ENCODE data around the gene EFHC1.

EFHC1 gene

GRCh38 chr6:52551483-52552277 is 131.5 kb downstream of the EFHC1 start:
- no peaks in the 10 kb centered on the region for H3K9me3 ChIP-seq (ENCODE audit: control insufficient read depth in 1 of 2, low read length in 2 of 2)
- no peaks in the 10 kb centered on the region for H3K36me3 ChIP-seq (ENCODE audit: control insufficient read depth in 1 of 2, insufficient read depth in 2 of 2, low read length in 2 of 2)
- H3K27ac ChIP-seq (ENCODE audit: low read length), result peak overlapping the region; percentile 13
- peak overlapping the region; percentile 2 to 40 for H3K4me3 ChIP-seq (ENCODE audit: low read depth in 1 of 2, low read length in 2 of 2)
- H3K4me1 ChIP-seq (ENCODE audit: control insufficient read depth in 1 of 2, insufficient read depth in 2 of 2, low read length in 2 of 2), result peaks cover 48 to 63% of the 10 kb centered on the region in 2 donors
- no peaks in the 10 kb centered on the region for H3K27me3 ChIP-seq (ENCODE audit: low read depth, low read length)

- Histone ChIP-seq H3K4me1 (ENCODE audit: control insufficient read depth in 1 of 2, insufficient read depth in 2 of 2, low read length in 2 of 2) (peaks cover 42 to 62% of the 10 kb centered on the region in 2 donors), H3K9me3 (ENCODE audit: control insufficient read depth in 1 of 2, low read length in 2 of 2) (no peaks in the 10 kb centered on the region), H3K36me3 (ENCODE audit: control insufficient read depth in 1 of 2, insufficient read depth in 2 of 2, low read length in 2 of 2) (no peaks in the 10 kb centered on the region), H3K27me3 (ENCODE audit: low read depth, low read length) (no peaks in the 10 kb centered on the region), H3K4me3 (ENCODE audit: low read depth in 1 of 2, low read length in 2 of 2) (peak overlapping the region; percentile 2 to 40), H3K27ac (ENCODE audit: low read length) (peak overlapping the region; percentile 13)
These were observed 132.1 kb downstream of the EFHC1 start for GRCh38 chr6:52552278-52552643.

DNA sequence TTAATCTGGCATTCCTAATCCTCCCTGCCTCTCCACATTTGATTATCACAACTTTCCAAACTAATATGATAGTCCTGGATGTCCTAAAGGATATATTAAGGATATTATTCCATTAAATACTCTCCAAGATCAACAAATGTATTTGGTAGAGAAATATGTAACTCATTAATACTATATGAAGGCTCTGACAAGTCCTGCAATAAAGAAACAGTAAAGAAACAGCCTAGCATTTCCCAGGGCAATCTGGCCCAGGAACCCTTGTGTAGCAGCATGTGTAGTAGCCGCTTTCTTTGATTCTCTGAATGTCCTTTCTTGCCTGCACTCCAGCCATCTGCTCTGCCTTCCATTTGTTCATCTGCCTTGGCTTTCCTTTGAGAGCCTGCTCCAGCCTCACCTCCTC is 133.0 kb downstream of the EFHC1 start:
- H3K4me1 ChIP-seq (ENCODE audit: control insufficient read depth in 1 of 2, insufficient read depth in 2 of 2, low read length in 2 of 2), result peaks cover 39 to 62% of the 10 kb centered on the region in 2 donors
- no peak overlapping the region for H3K4me3 ChIP-seq (ENCODE audit: low read depth in 1 of 2, low read length in 2 of 2)
- no peaks in the 10 kb centered on the region for H3K27me3 ChIP-seq (ENCODE audit: low read depth, low read length)
- no peaks in the 10 kb centered on the region for H3K9me3 ChIP-seq (ENCODE audit: control insufficient read depth in 1 of 2, low read length in 2 of 2)
- H3K36me3 ChIP-seq (ENCODE audit: control insufficient read depth in 1 of 2, insufficient read depth in 2 of 2, low read length in 2 of 2), result no peaks in the 10 kb centered on the region
- no peak overlapping the region for H3K27ac ChIP-seq (ENCODE audit: low read length)

DNA sequence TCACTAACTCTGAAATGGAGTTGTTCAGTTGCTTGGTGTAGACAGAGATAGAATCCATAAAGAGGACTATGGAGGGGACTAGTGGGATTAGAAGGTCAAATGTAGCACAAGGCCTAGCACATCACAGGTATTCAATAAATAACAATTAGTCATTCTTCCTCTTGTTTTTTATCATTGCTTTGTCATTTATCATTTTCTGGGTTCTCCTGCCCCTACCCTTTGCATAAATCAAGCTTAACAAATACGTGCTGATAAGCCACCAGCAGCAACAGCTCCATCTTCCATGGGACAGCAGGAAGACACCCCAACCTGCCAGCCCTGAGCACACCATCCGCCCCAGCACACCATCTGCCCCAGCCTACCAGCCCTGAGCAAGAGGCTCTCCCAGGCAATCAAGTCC is 133.6 kb downstream of the EFHC1 start:
- H3K27me3 ChIP-seq (ENCODE audit: low read depth, low read length), result no peaks in the 10 kb centered on the region
- no peak overlapping the region for H3K27ac ChIP-seq (ENCODE audit: low read length)
- H3K9me3 ChIP-seq (ENCODE audit: control insufficient read depth in 1 of 2, low read length in 2 of 2), result no peaks in the 10 kb centered on the region
- peaks cover 34 to 62% of the 10 kb centered on the region in 2 donors for H3K4me1 ChIP-seq (ENCODE audit: control insufficient read depth in 1 of 2, insufficient read depth in 2 of 2, low read length in 2 of 2)
- no peaks in the 10 kb centered on the region for H3K36me3 ChIP-seq (ENCODE audit: control insufficient read depth in 1 of 2, insufficient read depth in 2 of 2, low read length in 2 of 2)
- no peak overlapping the region for H3K4me3 ChIP-seq (ENCODE audit: low read depth in 1 of 2, low read length in 2 of 2)

GRCh38 chr6:52554684-52555280 is 134.6 kb downstream of the EFHC1 start:
- Histone ChIP-seq H3K9me3 (ENCODE audit: control insufficient read depth in 1 of 2, low read length in 2 of 2) (no peaks in the 10 kb centered on the region), H3K4me1 (ENCODE audit: control insufficient read depth in 1 of 2, insufficient read depth in 2 of 2, low read length in 2 of 2) (peaks cover 32 to 65% of the 10 kb centered on the region in 2 donors)

GRCh38 chr6:52555518-52556233 is 135.5 kb downstream of the EFHC1 start:
- H3K27me3 ChIP-seq (ENCODE audit: low read depth, low read length), result no peaks in the 10 kb centered on the region
- H3K27ac ChIP-seq (ENCODE audit: low read length), result peak overlapping the region; percentile 28
- no peaks in the 10 kb centered on the region for H3K36me3 ChIP-seq (ENCODE audit: control insufficient read depth in 1 of 2, insufficient read depth in 2 of 2, low read length in 2 of 2)
- H3K9me3 ChIP-seq (ENCODE audit: control insufficient read depth in 1 of 2, low read length in 2 of 2), result no peaks in the 10 kb centered on the region
- H3K4me1 ChIP-seq (ENCODE audit: control insufficient read depth in 1 of 2, insufficient read depth in 2 of 2, low read length in 2 of 2), result peaks cover 30 to 62% of the 10 kb centered on the region in 2 donors
- no peak overlapping the region for H3K4me3 ChIP-seq (ENCODE audit: low read depth in 1 of 2, low read length in 2 of 2)

More at GRCh38 chr6:52554684-52555280, 134.6 kb downstream of the EFHC1 start:
- no peak overlapping the region for H3K4me3 ChIP-seq (ENCODE audit: low read depth in 1 of 2, low read length in 2 of 2)
- H3K36me3 ChIP-seq (ENCODE audit: control insufficient read depth in 1 of 2, insufficient read depth in 2 of 2, low read length in 2 of 2), result no peaks in the 10 kb centered on the region
- H3K27me3 ChIP-seq (ENCODE audit: low read depth, low read length), result no peaks in the 10 kb centered on the region
- no peak overlapping the region for H3K27ac ChIP-seq (ENCODE audit: low read length)

- Histone ChIP-seq H3K27ac (ENCODE audit: low read length) (peak overlapping the region; percentile 28), H3K4me1 (ENCODE audit: control insufficient read depth in 1 of 2, insufficient read depth in 2 of 2, low read length in 2 of 2) (peaks cover 10 to 47% of the 10 kb centered on the region in 2 donors), H3K27me3 (ENCODE audit: low read depth, low read length) (no peaks in the 10 kb centered on the region), H3K9me3 (ENCODE audit: control insufficient read depth in 1 of 2, low read length in 2 of 2) (no peaks in the 10 kb centered on the region), H3K36me3 (ENCODE audit: control insufficient read depth in 1 of 2, insufficient read depth in 2 of 2, low read length in 2 of 2) (no peaks in the 10 kb centered on the region), H3K4me3 (ENCODE audit: low read depth in 1 of 2, low read length in 2 of 2) (peak overlapping the region in 1 of 2 donors; percentile 7)
These were observed 137.5 kb downstream of the EFHC1 start for GRCh38 chr6:52557389-52558265.

DNA sequence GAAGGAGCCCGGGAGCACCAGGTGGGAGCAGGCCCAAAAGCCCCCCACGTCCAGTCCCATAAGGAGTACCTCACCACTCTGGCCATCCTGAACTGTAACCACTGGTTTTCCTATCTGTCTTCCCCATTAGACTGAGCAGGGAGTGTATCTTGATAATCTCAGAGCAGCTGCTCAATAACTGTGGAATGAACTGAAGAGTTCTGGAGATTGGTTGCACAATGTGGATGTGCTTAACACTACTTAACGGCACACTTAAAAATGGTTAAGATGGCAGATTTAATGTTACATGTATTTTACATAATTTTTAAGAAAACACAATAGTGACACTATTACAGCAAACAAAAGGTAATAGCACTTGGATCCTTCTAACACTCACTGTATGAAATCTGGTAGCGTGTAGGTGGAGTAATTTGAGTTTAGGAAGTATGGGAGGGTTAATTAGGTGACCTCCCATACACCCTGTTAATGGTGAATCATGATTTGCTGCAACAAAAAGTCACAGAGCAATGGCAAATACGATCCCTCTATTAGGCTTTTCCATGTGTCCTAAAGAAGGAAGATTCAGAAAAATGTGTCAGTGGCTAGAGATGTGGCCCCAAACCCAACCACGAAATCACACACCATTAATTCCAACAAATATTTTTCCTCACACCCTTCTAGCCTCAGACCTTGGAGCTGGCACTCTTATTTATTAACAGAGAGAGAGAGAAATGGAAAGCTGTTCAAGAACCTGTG is 138.3 kb downstream of the EFHC1 start:
- peaks cover 6 to 43% of the 10 kb centered on the region in 2 donors for H3K4me1 ChIP-seq (ENCODE audit: control insufficient read depth in 1 of 2, insufficient read depth in 2 of 2, low read length in 2 of 2)
- H3K9me3 ChIP-seq (ENCODE audit: control insufficient read depth in 1 of 2, low read length in 2 of 2), result no peaks in the 10 kb centered on the region
- H3K36me3 ChIP-seq (ENCODE audit: control insufficient read depth in 1 of 2, insufficient read depth in 2 of 2, low read length in 2 of 2), result no peaks in the 10 kb centered on the region
- no peak overlapping the region for H3K4me3 ChIP-seq (ENCODE audit: low read depth in 1 of 2, low read length in 2 of 2)
- no peaks in the 10 kb centered on the region for H3K27me3 ChIP-seq (ENCODE audit: low read depth, low read length)
- peak overlapping the region; percentile 28 for H3K27ac ChIP-seq (ENCODE audit: low read length)

GRCh38 chr6:52560462-52560861 is 140.3 kb downstream of the EFHC1 start:
- no peak overlapping the region for H3K4me3 ChIP-seq (ENCODE audit: low read depth in 1 of 2, low read length in 2 of 2)
- no peaks in the 10 kb centered on the region for H3K9me3 ChIP-seq (ENCODE audit: control insufficient read depth in 1 of 2, low read length in 2 of 2)
- peaks cover 10 to 44% of the 10 kb centered on the region in 2 donors for H3K4me1 ChIP-seq (ENCODE audit: control insufficient read depth in 1 of 2, insufficient read depth in 2 of 2, low read length in 2 of 2)
- H3K36me3 ChIP-seq (ENCODE audit: control insufficient read depth in 1 of 2, insufficient read depth in 2 of 2, low read length in 2 of 2), result no peaks in the 10 kb centered on the region
- no peak overlapping the region for H3K27ac ChIP-seq (ENCODE audit: low read length)
- H3K27me3 ChIP-seq (ENCODE audit: low read depth, low read length), result no peaks in the 10 kb centered on the region

- Histone ChIP-seq H3K9me3 (ENCODE audit: control insufficient read depth in 1 of 2, low read length in 2 of 2) (no peaks in the 10 kb centered on the region), H3K27ac (ENCODE audit: low read length) (no peak overlapping the region), H3K4me1 (ENCODE audit: control insufficient read depth in 1 of 2, insufficient read depth in 2 of 2, low read length in 2 of 2) (peaks cover 6 to 32% of the 10 kb centered on the region in 2 donors), H3K4me3 (ENCODE audit: low read depth in 1 of 2, low read length in 2 of 2) (no peak overlapping the region), H3K36me3 (ENCODE audit: control insufficient read depth in 1 of 2, insufficient read depth in 2 of 2, low read length in 2 of 2) (no peaks in the 10 kb centered on the region), H3K27me3 (ENCODE audit: low read depth, low read length) (no peaks in the 10 kb centered on the region)
These were observed 142.8 kb downstream of the EFHC1 start for GRCh38 chr6:52562911-52563310.

Data from muscle layer of duodenum (tissue), 2 donors.